HepG2 (cell line): ENCODE measurements around the gene NEMF. TPM values are rescaled to one million over a fixed set of nuclear protein-coding genes. Genes with fewer than 3 reads are reported as not detected.
A peak's percentile ranks its signal among the peaks of the same experiment; 100 is the strongest.

ENCODE experiments used
- AKAP8 ChIP-seq: sonication (generic); formaldehyde crosslinking; IDR thresholded peaks from 2 replicates; pipeline ENCODE4 v1.5.1; 2020; ENCODE audit warnings: mild to moderate bottlenecking, missing genetic modification reagents
- ATF2 ChIP-seq: sonication (generic); formaldehyde crosslinking; IDR thresholded peaks from 2 replicates; pipeline ENCODE4 v1.4.0; 2020; ENCODE audit warnings: missing genetic modification reagents
- ATF7 ChIP-seq, 2 experiments: fragments of 450-650 bp in 1 of 2; sonication (generic) in 1 of 2; formaldehyde crosslinking in 1 of 2; IDR thresholded peaks; 2 replicates each; pipeline versions ENCODE4 v1.4.0 to v1.6.1; 2016 to 2020; ENCODE audit warnings: antibody characterized with exemption in 1 of 2, mild to moderate bottlenecking in 1 of 2, missing genetic modification reagents in 1 of 2
- CENPT ChIP-seq: sonication (generic); formaldehyde crosslinking; IDR thresholded peaks from 2 replicates; pipeline ENCODE4 v1.8.0; 2022; ENCODE audit warnings: low read depth, mild to moderate bottlenecking, moderate library complexity, missing genetic modification reagents
- EP300 ChIP-seq, 3 experiments: sonication (generic) in 1 of 3; formaldehyde crosslinking in 1 of 3; IDR thresholded peaks; 2 replicates each; pipeline versions ENCODE4 v1.5.1 to v1.6.1; 2011 to 2020; ENCODE audit warnings: low read depth in 2 of 3, low read length in 2 of 3, borderline replicate concordance in 1 of 3, improper control_type of control experiment in 1 of 3, mild to moderate bottlenecking in 1 of 3, missing genetic modification reagents in 1 of 3, moderate library complexity in 1 of 3
- MEIS1 ChIP-seq: sonication (generic); formaldehyde crosslinking; IDR thresholded peaks from 2 replicates; pipeline ENCODE4 v1.9.0; 2021; ENCODE audit warnings: mild to moderate bottlenecking, missing genetic modification reagents, moderate library complexity, borderline replicate concordance
- NFKB2 ChIP-seq: sonication (generic); formaldehyde crosslinking; IDR thresholded peaks from 2 replicates; pipeline ENCODE4 v1.4.0; 2020; ENCODE audit warnings: missing genetic modification reagents, borderline replicate concordance
- PAWR ChIP-seq: sonication (generic); formaldehyde crosslinking; IDR thresholded peaks from 2 replicates; pipeline ENCODE4 v1.4.0; 2020; ENCODE audit warnings: missing genetic modification reagents, mild to moderate bottlenecking, borderline replicate concordance
- SMAD3 ChIP-seq: sonication (generic); formaldehyde crosslinking; IDR thresholded peaks from 2 replicates; pipeline ENCODE4 v1.4.0; 2020; ENCODE audit warnings: missing genetic modification reagents
- TARDBP ChIP-seq: sonication (generic); formaldehyde crosslinking; IDR thresholded peaks from 2 replicates; pipeline ENCODE4 v1.8.0; 2022; ENCODE audit warnings: mild to moderate bottlenecking, missing genetic modification reagents
- ZBTB40 ChIP-seq, 2 experiments: fragments of 450-650 bp in 1 of 2; sonication (generic) in 1 of 2; formaldehyde crosslinking in 1 of 2; IDR thresholded peaks; 2 replicates each; pipeline versions ENCODE4 v1.6.1 to v1.8.0; 2016 to 2022; ENCODE audit warnings: antibody characterized with exemption in 1 of 2, mild to moderate bottlenecking in 1 of 2, missing genetic modification reagents in 1 of 2
- ZNF260 ChIP-seq: sonication (generic); formaldehyde crosslinking; IDR thresholded peaks from 2 replicates; pipeline ENCODE4 v1.4.0; 2020; ENCODE audit warnings: missing genetic modification reagents, low read depth, mild to moderate bottlenecking, borderline replicate concordance
- ZNF264 ChIP-seq: sonication (generic); formaldehyde crosslinking; IDR thresholded peaks from 2 replicates; pipeline ENCODE4 v1.4.0; 2020; ENCODE audit warnings: missing genetic modification reagents
- ZNF772 ChIP-seq: sonication (generic); formaldehyde crosslinking; IDR thresholded peaks from 2 replicates; pipeline ENCODE4 v1.5.0; 2020; ENCODE audit warnings: mild to moderate bottlenecking, missing genetic modification reagents
- ZNF878 ChIP-seq: sonication (generic); formaldehyde crosslinking; IDR thresholded peaks from 2 replicates; pipeline ENCODE4 v1.8.1; 2023; ENCODE audit warnings: mild to moderate bottlenecking, missing genetic modification reagents, moderate library complexity
- ZSCAN25 ChIP-seq: sonication (generic); formaldehyde crosslinking; IDR thresholded peaks from 2 replicates; pipeline ENCODE4 v1.8.0; 2022; ENCODE audit warnings: mild to moderate bottlenecking, missing genetic modification reagents
- polyA plus RNA-seq, 8 experiments: library from polyadenylated mRNA; depleted of rRNA in 3 of 8; stranded (reverse) in 7 of 8; unstranded in 1 of 8; fragments of >200 nt; fragmentation: Illumina TruSeq in 4 of 8; extraction: Trizol in 4 of 8; gene quantifications; 2 replicates each; pipeline versions ENCODE4 v1.2.1 to v1.2.3, GENCODE V29; 2011 to 2016; ENCODE audit warnings: low read depth in 4 of 8, missing spikeins in 1 of 8, mixed read lengths in 1 of 8; ENCODE audit not compliant: insufficient read depth in 1 of 8
- total RNA-seq, 5 experiments: library from RNA; depleted of rRNA; stranded (reverse); fragments of >200 nt; fragmentation: Illumina TruSeq; extraction: Trizol; gene quantifications; 2 replicates each; pipeline ENCODE4 v1.2.3, GENCODE V29; 2016; ENCODE audit warnings: low read depth in 1 of 5

The NEMF gene
- total and polyA plus RNA-seq, 2 of the 13 experiments (the other 11 are each of a cell fraction or from before 2014, with no cell fraction given): 21.3 to 57.9 TPM

- TF ChIP-seq ZSCAN25: peak; percentile 26; the same call in 1 of the 2 replicates
- peak; percentile 52; the same call in 1 of the 2 replicates for TF ChIP-seq SMAD3
- TF ChIP-seq AKAP8 (CRISPR knock-in tag): no peak; the same call in 1 of the 2 replicates
- no peak for TF ChIP-seq ATF2 (CRISPR knock-in tag)
- no peak for TF ChIP-seq ATF7 (IDR thresholded peaks at IDR 0.05)
- TF ChIP-seq ATF7 (CRISPR knock-in tag; IDR thresholded peaks at IDR 0.05): no peak
- peak; percentile 28 for TF ChIP-seq TARDBP
- TF ChIP-seq NFKB2 (CRISPR knock-in tag): no peak
- no peak for TF ChIP-seq ZNF260 (CRISPR knock-in tag)
- TF ChIP-seq EP300 (IDR thresholded peaks at IDR 0.05; ENCODE audit: low read depth in 2 of 2, low read length in 2 of 2): no peak
- no peak for TF ChIP-seq EP300 (CRISPR knock-in tag; IDR thresholded peaks at IDR 0.05; ENCODE audit: borderline replicate concordance)
- 0 out of 2 replicates have a peak, but pooled peaks have one; percentile 31 for TF ChIP-seq CENPT (CRISPR knock-in tag)
- TF ChIP-seq PAWR (CRISPR knock-in tag): no peak
- TF ChIP-seq ZBTB40 (IDR thresholded peaks at IDR 0.05): no peak
- TF ChIP-seq ZBTB40 (CRISPR knock-in tag; IDR thresholded peaks at IDR 0.05): no peak
- TF ChIP-seq ZNF878: no peak
- TF ChIP-seq ZNF264 (CRISPR knock-in tag): no peak; the same call in 1 of the 2 replicates
- TF ChIP-seq ZNF772 (CRISPR knock-in tag): peak; percentile 29; the same call in 1 of the 2 replicates
- no peak; the same call in 1 of the 2 replicates for TF ChIP-seq MEIS1 (CRISPR knock-in tag)
Measured at GRCh38 chr14:49767571-49768300, 84.9 kb downstream of the NEMF start, which contains the start of gene KLHDC2 (continued).
